Measurements from ENCODE around the gene PRPF39. TPM values are rescaled to one million over a fixed set of nuclear protein-coding genes. Genes with fewer than 3 reads are reported as not detected.

Gene PRPF39
- total and polyA plus RNA-seq, 9 donors, result 39.9 to 58.5 (median 44.8) TPM

GRCh38 chr14:45156067-45156466 lies 72.2 kb downstream of the PRPF39 start:
- DNase-seq, result no peak
- Histone ChIP-seq H3K36me3 (ENCODE audit: control insufficient read depth, insufficient read depth, low read length) (no peaks in the 10 kb centered on the region), H3K9me3 (replicated peaks; ENCODE audit: control insufficient read depth, low read depth, low read length) (no peaks in the 10 kb centered on the region), H3K27me3 (ENCODE audit: control insufficient read depth, insufficient read depth, low read length) (no peaks in the 10 kb centered on the region), H3K4me1 (ENCODE audit: control insufficient read depth, insufficient read depth, low read length) (no peaks in the 10 kb centered on the region), H3K27ac (ENCODE audit: low read length) (no peak overlapping the region), H3K4me3 (ENCODE audit: low read length) (no peak overlapping the region)

Other genes starting within 250 kb of the PRPF39 start
- 15.3 TPM for gene KLHL28, start 122.2 kb upstream of the PRPF39 start, total RNA-seq
- gene KLHL28, start 122.2 kb upstream of the PRPF39 start, polyA plus RNA-seq (ENCODE audit: insufficient read depth in 1 of 8, insufficient read length in 8 of 8, low replicate concordance in 1 of 8), result 10 to 100 TPM in 7 of 8 donors, 1 to 10 TPM in 1; 8.8 to 15.3 (median 13.2) TPM
- 22.1 TPM for gene TOGARAM1, start 121.9 kb upstream of the PRPF39 start, total RNA-seq
- gene TOGARAM1, start 121.9 kb upstream of the PRPF39 start, polyA plus RNA-seq (ENCODE audit: insufficient read depth in 1 of 8, insufficient read length in 8 of 8, low replicate concordance in 1 of 8), result 10 to 100 TPM; 20.5 to 29.9 (median 21.9) TPM
- 59.4 TPM for gene FKBP3, start 50.4 kb downstream of the PRPF39 start, total RNA-seq
- gene FKBP3, start 50.4 kb downstream of the PRPF39 start, polyA plus RNA-seq (ENCODE audit: insufficient read depth in 1 of 8, insufficient read length in 8 of 8, low replicate concordance in 1 of 8), result 100 to 1,000 TPM; 114 to 131 (median 117) TPM
- 7.1 TPM for gene FANCM, start 51.8 kb downstream of the PRPF39 start, total RNA-seq
- gene FANCM, start 51.8 kb downstream of the PRPF39 start, polyA plus RNA-seq (ENCODE audit: insufficient read depth in 1 of 8, insufficient read length in 8 of 8, low replicate concordance in 1 of 8), result 1 to 10 TPM; 5.5 to 8.5 (median 7.6) TPM
- 17.0 TPM for gene MIS18BP1, start 169.1 kb downstream of the PRPF39 start, total RNA-seq
- 10 to 100 TPM; 16.9 to 25.7 (median 19.4) TPM for gene MIS18BP1, start 169.1 kb downstream of the PRPF39 start, polyA plus RNA-seq (ENCODE audit: insufficient read depth in 1 of 8, insufficient read length in 8 of 8, low replicate concordance in 1 of 8)